H1 (cell line): ENCODE results near the gene DENND2D. TPM values are rescaled to one million over a fixed set of nuclear protein-coding genes. Genes with fewer than 3 reads are reported as not detected.

Source experiments
- ATF2 ChIP-seq: IDR thresholded peaks from 2 replicates; pipeline ENCODE4 v1.6.1; 2012; ENCODE audit warnings: low read length, inconsistent platforms
- ATF3 ChIP-seq: IDR thresholded peaks from 2 replicates; pipeline ENCODE4 v1.6.1; 2011; ENCODE audit warnings: low read depth, mild to moderate bottlenecking, low read length; ENCODE audit not compliant: insufficient read depth
- CBX5 ChIP-seq: fragments of 300-800, 300-1000 bp; sonication (generic); IDR thresholded peaks from 2 replicates; pipeline ENCODE4 v1.7.1; 2016; ENCODE audit warnings: antibody characterized with exemption, low read length, low read depth
- CEBPB ChIP-seq: IDR thresholded peaks from 2 replicates; pipeline ENCODE4 v1.6.1; 2012; ENCODE audit warnings: low read depth, low read length
- CHD2 ChIP-seq: IDR thresholded peaks from 2 replicates; pipeline ENCODE4 v1.6.1; 2012; ENCODE audit warnings: low read length, improper control_type of control experiment
- EGR1 ChIP-seq: IDR thresholded peaks from 2 replicates; pipeline ENCODE4 v1.6.1; 2011; ENCODE audit warnings: low read depth, low read length, borderline replicate concordance
- GABPA ChIP-seq: IDR thresholded peaks from 2 replicates; pipeline ENCODE4 v1.6.1; 2011; ENCODE audit warnings: mild to moderate bottlenecking, low read length, moderate library complexity, borderline replicate concordance; ENCODE audit not compliant: insufficient read depth
- HDAC2 ChIP-seq, 2 experiments: fragments of 300-600 bp in 1 of 2; sonication (generic) in 1 of 2; IDR thresholded peaks; 2 replicates each; pipeline ENCODE4 v1.6.1; 2011 to 2012; ENCODE audit warnings: low read depth in 2 of 2, low read length in 2 of 2, mild to moderate bottlenecking in 2 of 2, moderate library complexity in 2 of 2, borderline replicate concordance in 1 of 2, inconsistent platforms in 1 of 2
- KDM5A ChIP-seq: fragments of 200-600 bp; IDR thresholded peaks from 2 replicates; pipeline ENCODE4 v1.7.1; 2012; ENCODE audit warnings: mild to moderate bottlenecking, low read length, inconsistent platforms, mixed read lengths
- MAX ChIP-seq: IDR thresholded peaks from 2 replicates; pipeline ENCODE4 v1.6.1; 2012; ENCODE audit warnings: inconsistent platforms
- NANOG ChIP-seq: IDR thresholded peaks from 2 replicates; pipeline ENCODE4 v1.6.1; 2011; ENCODE audit warnings: low read length, low read depth, mild to moderate bottlenecking, inconsistent platforms; ENCODE audit not compliant: insufficient read depth, poor library complexity, severe bottlenecking
- PHF8 ChIP-seq: fragments of 200-600 bp; sonication (generic); conservative IDR thresholded peaks from 2 replicates; pipeline ENCODE4 v1.7.1; 2012; ENCODE audit warnings: low read depth, mild to moderate bottlenecking, inconsistent platforms, low read length, moderate library complexity
- POU5F1 ChIP-seq: IDR thresholded peaks from 2 replicates; pipeline ENCODE4 v1.6.1; 2011; ENCODE audit warnings: low read depth, mild to moderate bottlenecking, low read length, moderate library complexity
- RFX5 ChIP-seq: IDR thresholded peaks from 2 replicates; pipeline ENCODE4 v1.6.1; 2011; ENCODE audit warnings: low read depth, low read length, improper control_type of control experiment, borderline replicate concordance
- SAP30 ChIP-seq: fragments of 300-600 bp; sonication (generic); IDR thresholded peaks from 2 replicates; pipeline ENCODE4 v1.7.1; 2012; ENCODE audit warnings: low read length, moderate library complexity, mild to moderate bottlenecking, inconsistent platforms; ENCODE audit not compliant: insufficient read depth, insufficient replicate concordance
- SP1 ChIP-seq: IDR thresholded peaks from 2 replicates; pipeline ENCODE4 v1.6.1; 2011; ENCODE audit warnings: low read depth, low read length
- SP4 ChIP-seq: IDR thresholded peaks from 2 replicates; pipeline ENCODE4 v1.6.1; 2012; ENCODE audit warnings: low read length, inconsistent platforms
- TAF1 ChIP-seq: IDR thresholded peaks from 2 replicates; pipeline ENCODE4 v1.6.1; 2011; ENCODE audit warnings: mild to moderate bottlenecking, low read depth, low read length
- TAF7 ChIP-seq: optimal IDR thresholded peaks from 2 replicates; pipeline ENCODE3; 2011; ENCODE audit warnings: low read depth, mild to moderate bottlenecking, inconsistent platforms, low read length, moderate library complexity, borderline replicate concordance
- TBP ChIP-seq: IDR thresholded peaks from 2 replicates; pipeline ENCODE4 v1.6.1; 2011; ENCODE audit warnings: low read depth, low read length, improper control_type of control experiment
- TCF12 ChIP-seq: IDR thresholded peaks from 2 replicates; pipeline ENCODE4 v1.6.1; 2011; ENCODE audit warnings: low read depth, mild to moderate bottlenecking, low read length
- polyA plus RNA-seq, 7 experiments: library from polyadenylated mRNA; depleted of rRNA in 3 of 7; stranded (reverse) in 5 of 7; unstranded in 2 of 7; fragments of >200 nt in 5 of 7; fragments of 200-250 nt in 2 of 7; gene quantifications; 1 replicate in 5 of 7; 2 replicates in 1 of 7; 4 replicates in 1 of 7; pipeline versions ENCODE4 v1.2.1 to v1.2.3, GENCODE V29; 2011 to 2013; ENCODE audit warnings: missing spikeins in 2 of 7, mixed read lengths in 2 of 7
- total RNA-seq: library from RNA; stranded (reverse); fragmentation: NEBNext Ultra II Directional; extraction: Animal tissue kit (Norgen Biotek cat#: 25700); gene quantifications from 2 replicates; pipeline ENCODE4 v1.2.1, GENCODE V29; 2021

DENND2D gene
- total and polyA plus RNA-seq, 2 of the 8 experiments (the other 6 are each of a cell fraction or from before 2014, with no cell fraction given) = 0.58 to 1.6 TPM

GRCh38 chr1:111139324-111139955, 61.0 kb downstream of the DENND2D start (continued):
- no peak for TF ChIP-seq GABPA
- no peak for TF ChIP-seq RFX5
- 0 out of 2 replicates have a peak, but pooled peaks have one; percentile 25 for TF ChIP-seq TAF1
- no peak for TF ChIP-seq SP1
- peak; percentile 29 for TF ChIP-seq SAP30
- no peak for TF ChIP-seq POU5F1
- no peak for TF ChIP-seq KDM5A
- TF ChIP-seq SP4 = no peak
- TF ChIP-seq CEBPB = no peak
- TF ChIP-seq NANOG = no peak
- TF ChIP-seq CBX5 = no peak
- peak; percentile 79 for TF ChIP-seq CHD2
- no peak for TF ChIP-seq ATF2
- peak; percentile 64 for TF ChIP-seq TAF7
- TF ChIP-seq MAX = no peak; the same call in 1 of the 2 replicates
- peak; percentile 20; the same call in 1 of the 2 replicates for TF ChIP-seq TBP
- no peak for TF ChIP-seq ATF3
- TF ChIP-seq EGR1 = no peak
- TF ChIP-seq PHF8 = no peak; the same call in 1 of the 2 replicates
- TF ChIP-seq HDAC2 (IDR thresholded peaks at IDR 0.05; ENCODE audit: borderline replicate concordance in 1 of 2, low read depth in 2 of 2, low read length in 2 of 2) = no peak
- no peak for TF ChIP-seq TCF12
